Ishikawa (cell line): ENCODE measurements around the gene SPRED2.

Experiments used
- CEBPB ChIP-seq: IDR thresholded peaks from 2 replicates; pipeline ENCODE4 v1.6.1; 2012
- CREB1 ChIP-seq: IDR thresholded peaks from 2 replicates; pipeline ENCODE4 v1.6.1; 2012; ENCODE audit warnings: low read depth
- EGR1 ChIP-seq: IDR thresholded peaks from 2 replicates; pipeline ENCODE4 v1.6.1; 2012
- EP300 ChIP-seq: IDR thresholded peaks from 2 replicates; pipeline ENCODE4 v1.6.1; 2012; ENCODE audit warnings: borderline replicate concordance
- NFIC ChIP-seq: IDR thresholded peaks from 2 replicates; pipeline ENCODE4 v1.6.1; 2012
- RAD21 ChIP-seq: IDR thresholded peaks from 2 replicates; pipeline ENCODE4 v1.6.1; 2012; ENCODE audit warnings: low read depth
- TAF1 ChIP-seq: IDR thresholded peaks from 2 replicates; pipeline ENCODE4 v1.6.1; 2012; ENCODE audit warnings: low read depth, mild to moderate bottlenecking
- TCF12 ChIP-seq: IDR thresholded peaks from 2 replicates; pipeline ENCODE4 v1.6.1; 2012; ENCODE audit warnings: low read depth
- TEAD4 ChIP-seq: IDR thresholded peaks from 2 replicates; pipeline ENCODE4 v1.6.1; 2012
- YY1 ChIP-seq: IDR thresholded peaks from 2 replicates; pipeline ENCODE4 v1.6.1; 2012; ENCODE audit warnings: low read depth
- ZBTB7A ChIP-seq: IDR thresholded peaks from 2 replicates; pipeline ENCODE4 v1.6.1; 2012; ENCODE audit warnings: low read depth
- TF ChIP-seq, protein P1 (sequence below): IDR thresholded peaks from 2 replicates; pipeline ENCODE4 v1.6.1; 2012; ENCODE audit warnings: low read depth, mild to moderate bottlenecking
- TF ChIP-seq, protein P2 (sequence below): IDR thresholded peaks from 2 replicates; pipeline ENCODE4 v1.6.1; 2012
- TF ChIP-seq, protein P3 (sequence below): IDR thresholded peaks from 2 replicates; pipeline ENCODE4 v1.6.1; 2012

DNA sequence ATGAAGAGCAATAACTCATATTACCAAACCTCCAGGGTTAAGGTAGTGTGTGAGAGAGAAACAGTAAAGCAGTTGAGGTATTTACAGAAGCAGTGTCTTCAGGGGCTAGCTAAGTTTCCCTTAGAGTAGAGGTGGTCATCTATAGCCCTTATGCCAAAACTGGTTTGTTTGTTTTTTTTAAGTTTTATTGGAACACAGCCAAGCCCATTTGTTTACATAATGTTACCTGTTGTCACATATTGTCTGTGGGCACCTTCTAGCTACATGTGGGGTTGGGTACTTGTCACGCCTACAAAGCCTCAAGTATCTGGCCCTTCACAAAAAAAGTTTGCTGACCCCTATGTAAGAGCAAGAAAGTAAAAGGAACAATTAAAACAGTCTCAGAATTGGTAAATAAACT, 165.4 kb downstream of the SPRED2 start:
- TF ChIP-seq CEBPB (no peak), EP300 (no peak), YY1 (no peak), RAD21 (no peak), TAF1 (no peak), TCF12 (no peak), CREB1 (no peak), EGR1 (no peak), ZBTB7A (no peak), TEAD4 (no peak), NFIC (0 out of 2 replicates have a peak, but pooled peaks have one; percentile 14)
- TF ChIP-seq, protein P1, sequence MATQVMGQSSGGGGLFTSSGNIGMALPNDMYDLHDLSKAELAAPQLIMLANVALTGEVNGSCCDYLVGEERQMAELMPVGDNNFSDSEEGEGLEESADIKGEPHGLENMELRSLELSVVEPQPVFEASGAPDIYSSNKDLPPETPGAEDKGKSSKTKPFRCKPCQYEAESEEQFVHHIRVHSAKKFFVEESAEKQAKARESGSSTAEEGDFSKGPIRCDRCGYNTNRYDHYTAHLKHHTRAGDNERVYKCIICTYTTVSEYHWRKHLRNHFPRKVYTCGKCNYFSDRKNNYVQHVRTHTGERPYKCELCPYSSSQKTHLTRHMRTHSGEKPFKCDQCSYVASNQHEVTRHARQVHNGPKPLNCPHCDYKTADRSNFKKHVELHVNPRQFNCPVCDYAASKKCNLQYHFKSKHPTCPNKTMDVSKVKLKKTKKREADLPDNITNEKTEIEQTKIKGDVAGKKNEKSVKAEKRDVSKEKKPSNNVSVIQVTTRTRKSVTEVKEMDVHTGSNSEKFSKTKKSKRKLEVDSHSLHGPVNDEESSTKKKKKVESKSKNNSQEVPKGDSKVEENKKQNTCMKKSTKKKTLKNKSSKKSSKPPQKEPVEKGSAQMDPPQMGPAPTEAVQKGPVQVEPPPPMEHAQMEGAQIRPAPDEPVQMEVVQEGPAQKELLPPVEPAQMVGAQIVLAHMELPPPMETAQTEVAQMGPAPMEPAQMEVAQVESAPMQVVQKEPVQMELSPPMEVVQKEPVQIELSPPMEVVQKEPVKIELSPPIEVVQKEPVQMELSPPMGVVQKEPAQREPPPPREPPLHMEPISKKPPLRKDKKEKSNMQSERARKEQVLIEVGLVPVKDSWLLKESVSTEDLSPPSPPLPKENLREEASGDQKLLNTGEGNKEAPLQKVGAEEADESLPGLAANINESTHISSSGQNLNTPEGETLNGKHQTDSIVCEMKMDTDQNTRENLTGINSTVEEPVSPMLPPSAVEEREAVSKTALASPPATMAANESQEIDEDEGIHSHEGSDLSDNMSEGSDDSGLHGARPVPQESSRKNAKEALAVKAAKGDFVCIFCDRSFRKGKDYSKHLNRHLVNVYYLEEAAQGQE, result no peak
- TF ChIP-seq, protein P2, sequence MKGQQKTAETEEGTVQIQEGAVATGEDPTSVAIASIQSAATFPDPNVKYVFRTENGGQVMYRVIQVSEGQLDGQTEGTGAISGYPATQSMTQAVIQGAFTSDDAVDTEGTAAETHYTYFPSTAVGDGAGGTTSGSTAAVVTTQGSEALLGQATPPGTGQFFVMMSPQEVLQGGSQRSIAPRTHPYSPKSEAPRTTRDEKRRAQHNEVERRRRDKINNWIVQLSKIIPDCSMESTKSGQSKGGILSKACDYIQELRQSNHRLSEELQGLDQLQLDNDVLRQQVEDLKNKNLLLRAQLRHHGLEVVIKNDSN, result no peak
- TF ChIP-seq, protein P3, sequence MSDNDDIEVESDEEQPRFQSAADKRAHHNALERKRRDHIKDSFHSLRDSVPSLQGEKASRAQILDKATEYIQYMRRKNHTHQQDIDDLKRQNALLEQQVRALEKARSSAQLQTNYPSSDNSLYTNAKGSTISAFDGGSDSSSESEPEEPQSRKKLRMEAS, result no peak
